ENCODE results near the gene CT47C1.

Gene CT47C1

GRCh38 chrX:119063428-119063827 lies 9.4 kb upstream of the CT47C1 start:
- Mint-ChIP-seq H3K4me1 (no peaks in the 10 kb centered on the region), H3K27ac (peak overlapping the region in 1 of 2 donors; percentile 2), H3K27me3 (no peaks in the 10 kb centered on the region), H3K4me3 (no peak overlapping the region), H3K9me3 (no peaks in the 10 kb centered on the region)
- no peak for ATAC-seq
- no peak for DNase-seq

DNA sequence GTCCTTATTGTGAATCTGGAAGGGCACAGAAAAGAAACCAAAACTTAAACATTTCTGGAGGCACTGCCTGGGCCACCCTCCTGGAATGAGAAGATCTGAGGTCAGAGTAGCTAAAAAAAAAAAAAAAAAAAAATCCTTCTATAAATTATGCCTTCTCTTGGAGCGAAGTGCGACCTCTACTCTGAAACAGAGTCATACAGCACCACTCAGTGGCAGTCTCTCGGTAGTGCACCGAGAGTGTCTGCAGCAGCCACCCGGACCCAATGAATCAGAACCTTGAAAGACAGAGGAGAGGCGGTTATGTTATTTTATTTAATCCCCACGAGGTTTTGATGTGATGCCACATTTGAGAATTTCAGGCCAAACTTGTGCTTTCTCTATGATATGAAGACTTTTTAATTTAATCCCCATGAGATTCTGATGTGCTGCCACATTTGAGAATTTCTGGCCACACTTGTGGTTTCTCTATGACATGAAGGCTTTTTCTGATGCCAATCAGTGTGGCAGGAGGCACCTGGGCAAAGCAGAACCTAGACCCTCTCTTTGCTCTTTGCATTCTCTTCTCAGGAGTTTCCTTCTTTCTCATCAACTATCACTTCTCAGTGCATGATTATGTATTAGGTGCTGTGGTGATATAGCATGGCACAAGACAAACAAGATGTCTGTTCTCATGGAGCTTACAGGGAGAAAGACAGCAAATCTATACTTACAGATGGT lies 5.6 kb upstream of the CT47C1 start:
- H3K27ac Mint-ChIP-seq = no peak overlapping the region
- DNase-seq (peak; percentile 25 to 54), ATAC-seq (peak; percentile 72)
- no peaks in the 10 kb centered on the region for H3K27me3 Mint-ChIP-seq
- H3K4me1 Mint-ChIP-seq = no peaks in the 10 kb centered on the region
- no peak overlapping the region for H3K4me3 Mint-ChIP-seq
- H3K9me3 Mint-ChIP-seq = no peaks in the 10 kb centered on the region

GRCh38 chrX:119069128-119069527 lies 3.7 kb upstream of the CT47C1 start:
- H3K4me3 Mint-ChIP-seq = no peak overlapping the region
- H3K4me1 Mint-ChIP-seq = no peaks in the 10 kb centered on the region
- H3K27ac Mint-ChIP-seq = no peak overlapping the region
- no peaks in the 10 kb centered on the region for H3K9me3 Mint-ChIP-seq
- DNase-seq (no peak), ATAC-seq (peak; percentile 85)
- no peaks in the 10 kb centered on the region for H3K27me3 Mint-ChIP-seq

- Mint-ChIP-seq H3K27me3 (peaks cover 4% of the 10 kb centered on the region), H3K27ac (no peak overlapping the region), H3K9me3 (no peaks in the 10 kb centered on the region), H3K4me3 (no peak overlapping the region), H3K4me1 (no peaks in the 10 kb centered on the region)
- DNase-seq (no peak), ATAC-seq (no peak)
Measured at GRCh38 chrX:119069762-119070161, 3.0 kb upstream of the CT47C1 start.

DNA sequence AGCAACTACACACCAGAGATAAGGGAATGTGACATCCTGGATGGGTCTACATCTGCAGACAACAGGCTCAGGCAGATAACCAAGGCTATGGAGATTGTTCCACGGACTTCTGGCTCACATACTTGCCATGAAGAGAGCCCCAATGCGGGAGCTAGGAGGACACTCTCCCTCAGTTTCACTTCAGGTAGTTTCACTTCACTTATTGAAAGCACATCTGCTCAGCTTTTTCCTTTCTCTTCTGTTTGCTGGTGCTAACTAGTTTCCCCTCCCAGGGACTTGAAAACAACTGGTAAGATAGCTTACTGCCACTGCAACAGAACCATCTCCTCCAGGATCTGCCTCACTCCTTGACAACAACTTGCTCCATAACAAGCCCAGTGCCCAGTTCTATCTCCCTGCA lies 1.4 kb upstream of the CT47C1 start:
- DNase-seq = no peak
- Mint-ChIP-seq H3K9me3 (no peaks in the 10 kb centered on the region), H3K4me1 (no peaks in the 10 kb centered on the region), H3K4me3 (no peak overlapping the region), H3K27ac (no peak overlapping the region), H3K27me3 (peaks cover 6% of the 10 kb centered on the region)
- ATAC-seq = no peak

DNA sequence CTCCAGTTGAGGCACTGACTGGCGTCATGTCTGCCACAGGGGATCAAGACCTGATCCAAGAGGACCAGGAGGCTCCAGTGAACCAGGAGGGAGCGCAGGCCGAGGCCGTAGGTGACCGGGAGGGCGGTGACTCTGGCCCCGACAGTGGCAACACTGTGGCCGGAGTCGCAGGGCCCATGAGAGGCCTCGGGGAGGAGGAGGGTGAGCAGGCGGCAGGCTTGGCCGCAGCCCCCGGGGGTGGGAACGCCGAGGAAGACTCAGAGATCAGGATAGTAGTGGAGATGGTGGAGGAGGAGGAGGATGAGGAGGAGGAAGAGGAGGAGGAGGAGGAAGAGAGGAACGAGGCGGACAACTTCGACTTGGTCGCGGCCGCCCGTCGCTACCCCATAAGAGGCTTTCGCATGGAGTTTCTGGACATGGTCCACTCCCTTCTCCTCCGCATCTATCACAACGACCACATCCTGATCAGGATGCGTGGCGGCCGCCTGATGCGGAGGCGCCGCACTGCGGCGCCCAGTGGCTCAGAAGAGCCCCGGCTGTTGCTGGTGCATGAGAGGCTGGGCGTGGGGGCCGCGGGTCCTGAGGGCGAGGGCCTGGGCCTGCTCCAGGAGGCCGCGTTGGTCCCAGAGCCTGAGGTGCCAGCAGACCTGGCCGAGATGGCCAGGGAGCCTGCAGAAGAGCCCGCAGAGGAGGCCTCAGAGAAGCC lies 560 bp downstream of the CT47C1 start:
- H3K9me3 Mint-ChIP-seq = no peaks in the 10 kb centered on the region
- no peak for ATAC-seq
- H3K27ac Mint-ChIP-seq = no peak overlapping the region
- H3K4me1 Mint-ChIP-seq = no peaks in the 10 kb centered on the region
- no peak overlapping the region for H3K4me3 Mint-ChIP-seq
- peaks cover 13% of the 10 kb centered on the region for H3K27me3 Mint-ChIP-seq
- DNase-seq = no peak

GRCh38 chrX:119073911-119074310 lies 1.1 kb downstream of the CT47C1 start:
- DNase-seq (no peak), ATAC-seq (no peak)
- H3K4me3 Mint-ChIP-seq = no peak overlapping the region
- H3K27me3 Mint-ChIP-seq = peaks cover 13% of the 10 kb centered on the region
- H3K27ac Mint-ChIP-seq = no peak overlapping the region
- H3K9me3 Mint-ChIP-seq = no peaks in the 10 kb centered on the region
- no peaks in the 10 kb centered on the region for H3K4me1 Mint-ChIP-seq

DNA sequence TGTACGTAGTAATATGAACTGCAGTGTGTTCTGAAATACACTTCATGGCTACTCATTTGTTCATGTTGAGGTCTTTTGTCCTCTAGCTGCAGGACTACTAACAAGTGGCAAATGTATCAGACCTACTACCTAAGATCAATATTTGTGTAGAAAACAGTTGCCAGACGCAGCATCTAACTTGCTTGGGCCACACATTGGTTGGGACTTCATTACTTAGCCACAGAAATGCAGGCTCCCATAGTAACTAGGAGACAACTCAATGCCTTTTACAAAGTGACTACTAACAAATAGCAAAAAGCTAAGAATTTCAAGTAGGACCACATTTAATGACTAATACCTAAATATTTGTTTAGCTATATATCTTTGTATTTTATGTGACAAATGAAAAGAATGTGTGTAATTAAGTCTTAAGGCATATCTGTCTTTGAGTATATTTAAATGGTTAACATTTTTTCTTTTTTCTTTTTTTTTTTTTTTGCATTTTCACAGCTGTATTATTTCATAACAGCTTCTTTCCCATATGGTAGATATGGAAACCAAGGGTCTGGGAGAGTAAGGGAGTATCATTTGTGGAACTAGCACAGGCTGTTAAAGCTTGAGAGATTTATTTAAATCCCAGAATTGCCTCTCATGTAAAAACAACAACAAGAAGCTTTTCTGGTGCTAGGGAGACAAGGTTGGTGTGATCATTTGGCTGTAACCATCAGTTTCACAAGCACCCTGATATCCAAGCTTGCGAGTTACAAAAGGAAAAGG lies 2.7 kb downstream of the CT47C1 start:
- Mint-ChIP-seq H3K27me3 (peaks cover 23% of the 10 kb centered on the region), H3K9me3 (no peaks in the 10 kb centered on the region), H3K4me3 (no peak overlapping the region), H3K27ac (no peak overlapping the region), H3K4me1 (no peaks in the 10 kb centered on the region)
- no peak for DNase-seq
- ATAC-seq = no peak

- ATAC-seq = no peak
- no peak overlapping the region for H3K27ac Mint-ChIP-seq
Measured at GRCh38 chrX:119082278-119082677, 9.5 kb downstream of the CT47C1 start.

GRCh38 chrX:119084766-119085165 lies 12.0 kb downstream of the CT47C1 start:
- H3K9me3 Mint-ChIP-seq = no peaks in the 10 kb centered on the region
- ATAC-seq (no peak), DNase-seq (no peak)
- H3K4me3 Mint-ChIP-seq = no peak overlapping the region
- H3K27me3 Mint-ChIP-seq = peaks cover 2% of the 10 kb centered on the region
- no peak overlapping the region for H3K27ac Mint-ChIP-seq
- no peaks in the 10 kb centered on the region for H3K4me1 Mint-ChIP-seq

More at GRCh38 chrX:119082278-119082677, 9.5 kb downstream of the CT47C1 start:
- Mint-ChIP-seq H3K4me3 (no peak overlapping the region), H3K4me1 (no peaks in the 10 kb centered on the region), H3K9me3 (no peaks in the 10 kb centered on the region), H3K27me3 (peaks cover 17% of the 10 kb centered on the region)
- no peak for DNase-seq

DNA sequence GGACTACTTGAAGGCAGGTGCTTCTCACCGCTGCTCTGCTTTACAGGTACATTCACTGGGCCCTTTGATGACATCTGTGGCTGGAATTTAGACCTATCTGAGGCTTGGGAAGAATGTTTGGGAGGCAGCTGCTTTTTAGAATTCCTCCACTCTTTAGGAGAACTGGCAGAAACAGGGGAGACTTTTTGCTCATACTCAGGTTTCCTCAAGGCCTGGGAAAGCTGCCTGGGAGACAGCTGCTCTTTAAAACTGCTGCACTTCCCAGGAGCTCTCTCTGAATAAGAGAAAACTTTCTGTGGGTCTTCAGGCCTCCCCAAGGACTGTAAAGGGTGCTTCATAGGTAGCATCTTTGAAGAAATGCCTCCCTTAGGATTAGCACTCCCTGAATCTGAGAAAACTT lies 14.3 kb downstream of the CT47C1 start:
- no peaks in the 10 kb centered on the region for H3K9me3 Mint-ChIP-seq
- no peak overlapping the region for H3K27ac Mint-ChIP-seq
- ATAC-seq (no peak), DNase-seq (no peak)
- no peak overlapping the region for H3K4me3 Mint-ChIP-seq
- no peaks in the 10 kb centered on the region for H3K4me1 Mint-ChIP-seq
- H3K27me3 Mint-ChIP-seq = no peaks in the 10 kb centered on the region

GRCh38 chrX:119089619-119090018 lies 16.8 kb downstream of the CT47C1 start:
- Mint-ChIP-seq H3K4me1 (no peaks in the 10 kb centered on the region), H3K27ac (no peak overlapping the region), H3K4me3 (no peak overlapping the region), H3K9me3 (no peaks in the 10 kb centered on the region), H3K27me3 (no peaks in the 10 kb centered on the region)
- DNase-seq = no peak
- no peak for ATAC-seq

- no peaks in the 10 kb centered on the region for H3K4me1 Mint-ChIP-seq
- no peaks in the 10 kb centered on the region for H3K27me3 Mint-ChIP-seq
- H3K9me3 Mint-ChIP-seq = no peaks in the 10 kb centered on the region
- no peak overlapping the region for H3K27ac Mint-ChIP-seq
- no peak overlapping the region for H3K4me3 Mint-ChIP-seq
- ATAC-seq (no peak), DNase-seq (no peak)
Measured at GRCh38 chrX:119090627-119091026, 17.8 kb downstream of the CT47C1 start.

DNA sequence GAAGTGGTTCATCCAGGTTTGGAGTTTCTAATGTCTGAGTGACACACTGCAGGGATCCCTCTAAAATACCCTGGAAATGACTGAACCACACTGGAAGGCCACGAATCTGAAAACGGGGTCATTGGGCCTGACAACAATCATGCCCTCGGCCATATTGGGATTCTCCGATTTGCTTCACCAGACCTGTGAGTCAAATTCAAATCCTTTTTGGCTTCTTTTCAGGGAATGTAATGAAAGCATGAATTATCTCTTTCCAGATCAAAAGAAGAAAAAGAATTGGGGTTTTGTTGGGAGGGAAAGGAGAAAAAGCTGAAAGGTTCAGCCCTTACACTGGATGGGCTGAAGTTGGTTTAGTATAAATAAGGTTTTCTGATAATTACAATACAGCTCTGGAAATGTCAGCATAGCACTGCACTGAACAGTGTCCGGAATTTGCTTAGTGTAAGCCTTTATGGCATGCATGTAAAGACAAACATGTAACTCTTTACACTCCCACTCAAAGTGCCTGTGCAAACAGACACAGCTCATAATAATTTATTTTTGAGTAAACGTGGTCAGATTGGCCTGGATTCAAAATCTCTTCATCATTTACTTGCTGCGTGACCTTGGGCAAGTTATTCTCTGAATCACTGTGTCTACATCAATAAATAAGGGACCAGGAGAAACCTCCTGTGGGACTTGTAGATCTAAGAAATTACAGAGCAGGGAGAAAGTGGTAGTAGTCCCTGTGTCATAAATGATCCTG lies 21.4 kb downstream of the CT47C1 start:
- Mint-ChIP-seq H3K4me3 (no peak overlapping the region), H3K4me1 (no peaks in the 10 kb centered on the region), H3K9me3 (no peaks in the 10 kb centered on the region), H3K27me3 (no peaks in the 10 kb centered on the region), H3K27ac (no peak overlapping the region)
- DNase-seq = no peak
- no peak for ATAC-seq

GRCh38 chrX:119094819-119095218 lies 22.0 kb downstream of the CT47C1 start:
- no peaks in the 10 kb centered on the region for H3K4me1 Mint-ChIP-seq
- ATAC-seq (no peak), DNase-seq (no peak)
- H3K27me3 Mint-ChIP-seq = no peaks in the 10 kb centered on the region
- no peak overlapping the region for H3K4me3 Mint-ChIP-seq
- H3K27ac Mint-ChIP-seq = no peak overlapping the region
- no peaks in the 10 kb centered on the region for H3K9me3 Mint-ChIP-seq

Measured in stimulated activated naive CD8-positive, alpha-beta T cell treated with anti-CD3 and anti-CD28 coated beads, Interleukin-15, amount 100 ng/mL, for 72 hours (primary cell).